MM.1S (cell line): ENCODE results near the gene ALPP.

ENCODE experiments used
- CTCF ChIP-seq: fragments of 300-600 bp; sonication (generic); IDR thresholded peaks from 2 replicates; pipeline ENCODE4 v1.5.1; 2016; ENCODE audit warnings: antibody characterized with exemption, low read length, mixed read lengths
- EZH2 ChIP-seq: fragments of 300-600 bp; sonication (generic); optimal IDR thresholded peaks from 2 replicates; pipeline ENCODE3; 2017; ENCODE audit warnings: low read depth, mild to moderate bottlenecking, antibody characterized with exemption, low read length, mixed read lengths
- EZH2phosphoT487 ChIP-seq: fragments of 300-600 bp; sonication (generic); IDR thresholded peaks from 2 replicates; pipeline ENCODE4 v1.6.1; 2018; ENCODE audit warnings: antibody characterized with exemption, low read length

- TF ChIP-seq EZH2: no peak
- no peak for TF ChIP-seq EZH2phosphoT487
- TF ChIP-seq CTCF: no peak
Measured at GRCh38 chr2:232431705-232432590, 53.4 kb downstream of the ALPP start.
